ENCODE results near the gene KCND3. TPM values are rescaled to one million over a fixed set of nuclear protein-coding genes. Genes with fewer than 3 reads are reported as not detected.

KCND3 gene
- total RNA-seq, 4 donors from 2014 or later: 6.9 to 11.7 (median 9.5) TPM

GRCh38 chr1:111888740-111889376, 100.6 kb downstream of the KCND3 start:
- no peak for DNase-seq (ENCODE audit: low spot score)
- no peak for ATAC-seq (ENCODE audit: low FRiP score)
- TF ChIP-seq CTCF (IDR thresholded peaks at IDR 0.05): no peak

DNA sequence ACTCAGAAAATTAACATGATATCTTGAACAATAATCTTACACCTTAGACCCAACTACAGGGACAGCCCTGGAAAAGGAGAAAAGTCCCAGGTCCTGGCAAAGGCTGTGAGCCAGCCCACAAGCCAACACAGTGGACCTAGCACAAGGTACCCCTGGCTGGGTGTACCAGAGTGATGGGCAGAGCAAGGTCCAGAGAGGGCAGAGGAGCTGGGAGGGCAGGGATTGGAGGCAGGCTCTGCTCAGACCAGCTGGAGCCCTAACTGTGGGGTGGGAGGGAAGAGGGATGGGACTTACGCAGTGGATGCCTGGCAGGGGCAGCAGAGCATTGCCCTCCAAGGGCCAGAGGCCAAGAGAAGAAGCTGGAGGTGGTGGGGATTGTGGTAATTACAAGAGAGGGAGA, 101.6 kb downstream of the KCND3 start:
- DNase-seq (ENCODE audit: low spot score) (no peak), ATAC-seq (ENCODE audit: low FRiP score) (no peak)
- TF ChIP-seq CTCF (IDR thresholded peaks at IDR 0.05): no peak

DNA sequence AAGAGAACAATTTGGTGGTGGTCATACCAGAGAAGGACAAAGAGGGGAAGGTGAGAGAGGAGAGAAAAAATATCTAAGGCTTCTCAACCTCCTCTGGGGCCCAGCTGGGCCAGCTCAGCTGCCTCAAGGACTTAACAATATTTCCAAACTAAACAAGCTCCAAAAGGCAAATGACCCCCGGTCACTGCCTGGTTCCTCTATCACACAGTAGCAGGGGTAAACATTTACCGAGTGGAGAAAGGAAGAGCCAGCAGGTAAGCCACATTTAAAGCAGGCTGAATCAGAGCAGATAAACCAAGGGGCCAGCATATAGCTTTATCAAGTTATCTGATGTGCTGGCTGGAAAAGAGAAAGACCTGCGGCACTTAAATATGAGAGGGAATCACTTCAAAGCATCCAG, 102.1 kb downstream of the KCND3 start:
- ATAC-seq (ENCODE audit: low FRiP score): no peak
- no peak for TF ChIP-seq CTCF (IDR thresholded peaks at IDR 0.05)
- no peak for DNase-seq (ENCODE audit: low spot score)

DNA sequence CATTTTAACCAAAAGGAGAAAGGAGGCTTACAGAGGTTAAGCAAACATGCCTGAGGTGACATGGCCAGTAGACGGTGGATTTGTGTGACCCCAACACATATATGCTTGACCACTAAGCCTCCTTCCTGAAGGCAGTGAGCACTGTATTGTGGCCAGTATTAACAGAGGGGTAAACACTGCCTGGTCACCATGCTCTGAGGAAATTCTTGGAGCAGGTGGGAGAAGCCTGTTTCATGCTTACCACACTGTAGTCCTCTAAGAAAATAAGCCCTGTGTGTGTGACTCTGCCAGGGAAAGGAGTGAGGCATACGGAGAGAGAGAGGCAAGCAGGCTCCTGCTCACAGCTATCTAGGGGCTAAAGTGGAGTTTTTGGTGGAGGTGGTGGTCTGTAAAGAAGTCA, 102.7 kb downstream of the KCND3 start:
- no peak for TF ChIP-seq CTCF (IDR thresholded peaks at IDR 0.05)
- no peak for DNase-seq (ENCODE audit: low spot score)
- no peak for ATAC-seq (ENCODE audit: low FRiP score)

- DNase-seq (ENCODE audit: low spot score) (no peak), ATAC-seq (ENCODE audit: low FRiP score) (no peak)
- TF ChIP-seq CTCF (IDR thresholded peaks at IDR 0.05): no peak
Measured at GRCh38 chr1:111884772-111885443, 104.6 kb downstream of the KCND3 start.

DNA sequence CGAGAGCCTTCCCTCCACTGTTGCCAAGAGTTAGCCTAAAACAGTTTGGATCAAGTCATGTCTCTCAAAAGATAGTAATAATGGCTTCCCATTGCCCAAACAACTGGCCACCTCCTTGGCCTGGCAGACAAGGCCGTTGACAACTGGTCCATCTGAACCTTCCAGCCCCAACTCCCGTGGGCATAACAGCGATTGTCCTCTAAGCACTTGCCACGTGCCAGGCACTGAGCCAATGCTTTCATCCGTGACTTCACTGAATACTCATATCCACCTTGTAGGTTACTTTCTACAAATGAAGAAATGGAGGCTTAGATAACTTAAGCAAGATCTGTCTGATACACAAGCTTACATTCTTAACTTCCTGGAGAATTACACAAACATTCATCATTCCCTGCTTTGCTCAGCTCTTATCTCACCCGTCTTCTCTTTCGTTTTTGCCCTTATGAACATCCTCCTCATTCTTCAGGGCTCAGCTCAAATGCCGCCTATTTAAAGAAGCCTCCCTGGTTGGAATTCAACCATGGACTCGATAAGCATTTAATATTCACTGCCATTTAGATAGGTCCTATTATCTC, 106.4 kb downstream of the KCND3 start:
- DNase-seq (ENCODE audit: low spot score) (no peak), ATAC-seq (ENCODE audit: low FRiP score) (peak; percentile 24)
- no peak for TF ChIP-seq CTCF (IDR thresholded peaks at IDR 0.05)

- no peak for ATAC-seq (ENCODE audit: low FRiP score)
- no peak for TF ChIP-seq CTCF (IDR thresholded peaks at IDR 0.05)
- no peak for DNase-seq (ENCODE audit: low spot score)
Measured at GRCh38 chr1:111882559-111882958, 106.9 kb downstream of the KCND3 start.

All from omental fat pad (tissue), 4 donors.